Measurements from ENCODE around the gene DAD1.

GRCh38 chr14:22552001-22552826, 36.8 kb downstream of the DAD1 start:
- TF ChIP-seq POLR2A (IDR thresholded peaks at IDR 0.05), result no peak
- TF ChIP-seq, protein P1, sequence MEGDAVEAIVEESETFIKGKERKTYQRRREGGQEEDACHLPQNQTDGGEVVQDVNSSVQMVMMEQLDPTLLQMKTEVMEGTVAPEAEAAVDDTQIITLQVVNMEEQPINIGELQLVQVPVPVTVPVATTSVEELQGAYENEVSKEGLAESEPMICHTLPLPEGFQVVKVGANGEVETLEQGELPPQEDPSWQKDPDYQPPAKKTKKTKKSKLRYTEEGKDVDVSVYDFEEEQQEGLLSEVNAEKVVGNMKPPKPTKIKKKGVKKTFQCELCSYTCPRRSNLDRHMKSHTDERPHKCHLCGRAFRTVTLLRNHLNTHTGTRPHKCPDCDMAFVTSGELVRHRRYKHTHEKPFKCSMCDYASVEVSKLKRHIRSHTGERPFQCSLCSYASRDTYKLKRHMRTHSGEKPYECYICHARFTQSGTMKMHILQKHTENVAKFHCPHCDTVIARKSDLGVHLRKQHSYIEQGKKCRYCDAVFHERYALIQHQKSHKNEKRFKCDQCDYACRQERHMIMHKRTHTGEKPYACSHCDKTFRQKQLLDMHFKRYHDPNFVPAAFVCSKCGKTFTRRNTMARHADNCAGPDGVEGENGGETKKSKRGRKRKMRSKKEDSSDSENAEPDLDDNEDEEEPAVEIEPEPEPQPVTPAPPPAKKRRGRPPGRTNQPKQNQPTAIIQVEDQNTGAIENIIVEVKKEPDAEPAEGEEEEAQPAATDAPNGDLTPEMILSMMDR (IDR thresholded peaks at IDR 0.05), result no peak
- no peak for TF ChIP-seq EP300 (IDR thresholded peaks at IDR 0.05)
